ENCODE data around the gene PRSS36. TPM values are rescaled to one million over a fixed set of nuclear protein-coding genes. Genes with fewer than 3 reads are reported as not detected.

Gene PRSS36
- total RNA-seq, 2 donors from 2014 or later: 4.3 to 4.7 TPM

GRCh38 chr16:31125844-31126243 is 24.0 kb downstream of the PRSS36 start:
- H3K4me1 ChIP-seq (replicated peaks): peaks cover 30% of the 10 kb centered on the region
- DNase-seq (ENCODE audit: low spot score): no peak
- no peak overlapping the region for H3K27ac ChIP-seq
- H3K9me3 ChIP-seq: no peaks in the 10 kb centered on the region
- H3K4me3 ChIP-seq: no peak overlapping the region
- TF ChIP-seq POLR2A (IDR thresholded peaks at IDR 0.05) (no peak), POLR2AphosphoS5 (IDR thresholded peaks at IDR 0.05) (no peak), CTCF (IDR thresholded peaks at IDR 0.05) (no peak)
- intact Hi-C loops (cut with DNase I): no loop called here
- no peaks in the 10 kb centered on the region for H3K27me3 ChIP-seq (replicated peaks; ENCODE audit: insufficient read depth)
- WGBS: 92% methylated on average over 3 of the region's 3 CpGs
- H3K36me3 ChIP-seq: peaks cover 4 to 10% of the 10 kb centered on the region in 2 donors

- Histone ChIP-seq H3K4me1 (replicated peaks) (peaks cover 3% of the 10 kb centered on the region), H3K27ac (no peak overlapping the region), H3K36me3 (peaks cover 5 to 18% of the 10 kb centered on the region in 2 donors), H3K27me3 (replicated peaks; ENCODE audit: insufficient read depth) (no peaks in the 10 kb centered on the region), H3K9me3 (no peaks in the 10 kb centered on the region), H3K4me3 (no peak overlapping the region)
- WGBS: 93% methylated on average over 16 of the region's 16 CpGs
- DNase-seq (ENCODE audit: low spot score): no peak
- TF ChIP-seq POLR2AphosphoS5 (IDR thresholded peaks at IDR 0.05) (no peak), CTCF (IDR thresholded peaks at IDR 0.05) (no peak), POLR2A (IDR thresholded peaks at IDR 0.05) (no peak)
- intact Hi-C loops (cut with DNase I): no loop called here
Observed at GRCh38 chr16:31120129-31120528, 29.7 kb downstream of the PRSS36 start.

- H3K27me3 ChIP-seq (replicated peaks; ENCODE audit: insufficient read depth): no peaks in the 10 kb centered on the region
- no peak for TF ChIP-seq CTCF (IDR thresholded peaks at IDR 0.05)
- TF ChIP-seq POLR2AphosphoS5 (IDR thresholded peaks at IDR 0.05): no peak
- TF ChIP-seq POLR2A (IDR thresholded peaks at IDR 0.05): no peak
- peak overlapping the region; percentile 96 to 98 for H3K27ac ChIP-seq
- DNase-seq (ENCODE audit: low spot score): no peak
- peaks cover 5 to 18% of the 10 kb centered on the region in 2 donors for H3K36me3 ChIP-seq
- intact Hi-C loops (cut with DNase I): no loop called here
- H3K9me3 ChIP-seq: no peaks in the 10 kb centered on the region
- H3K4me3 ChIP-seq: peak overlapping the region; percentile 66 to 83
- 54% methylated on average over 9 of the region's 9 CpGs for WGBS
- H3K4me1 ChIP-seq (replicated peaks): peaks cover 3% of the 10 kb centered on the region
Observed at GRCh38 chr16:31118223-31119155, 31.4 kb downstream of the PRSS36 start.

- no peaks in the 10 kb centered on the region for H3K27me3 ChIP-seq (replicated peaks; ENCODE audit: insufficient read depth)
- H3K9me3 ChIP-seq: no peaks in the 10 kb centered on the region
- peak; percentile 98 for DNase-seq (ENCODE audit: low spot score)
- H3K4me3 ChIP-seq: peak within 1 kb of the TSS; percentile 66 to 83
- intact Hi-C loops (cut with DNase I): no loop called here
- peaks cover 5 to 18% of the 10 kb centered on the region in 2 donors for H3K36me3 ChIP-seq
- TF ChIP-seq POLR2A (IDR thresholded peaks at IDR 0.05): peak; percentile 78
- TF ChIP-seq POLR2AphosphoS5 (IDR thresholded peaks at IDR 0.05): peak; percentile 85
- TF ChIP-seq CTCF (IDR thresholded peaks at IDR 0.05): no peak
- peak within 1 kb of the TSS; percentile 96 to 98 for H3K27ac ChIP-seq
- WGBS: under 1% methylated on average over 60 of the region's 68 CpGs
- H3K4me1 ChIP-seq (replicated peaks): peaks cover 3% of the 10 kb centered on the region
Observed at GRCh38 chr16:31117384-31118222, 32.3 kb downstream of the PRSS36 start, which contains the start of gene KAT8. Gene KAT8, plus strand, starts transcription at chr16:31117664. Its CDS starts 18 bp downstream, at chr16:31117682.

All from prostate gland (tissue), 2 donors.